Measurements from ENCODE around the gene SVIL. TPM values are rescaled to one million over a fixed set of nuclear protein-coding genes. Genes with fewer than 3 reads are reported as not detected.
A peak's percentile ranks its signal among the peaks of the same experiment; 100 is the strongest.
"Not testable (repeated sequence)": the region's sequence is repeated elsewhere in the genome, so short reads cannot be mapped to it uniquely, and the experiment has no call there.

Gene SVIL
- polyA plus RNA-seq, 3 donors from 2014 or later: 0.16 to 16.3 (median 2.6) TPM

DNA sequence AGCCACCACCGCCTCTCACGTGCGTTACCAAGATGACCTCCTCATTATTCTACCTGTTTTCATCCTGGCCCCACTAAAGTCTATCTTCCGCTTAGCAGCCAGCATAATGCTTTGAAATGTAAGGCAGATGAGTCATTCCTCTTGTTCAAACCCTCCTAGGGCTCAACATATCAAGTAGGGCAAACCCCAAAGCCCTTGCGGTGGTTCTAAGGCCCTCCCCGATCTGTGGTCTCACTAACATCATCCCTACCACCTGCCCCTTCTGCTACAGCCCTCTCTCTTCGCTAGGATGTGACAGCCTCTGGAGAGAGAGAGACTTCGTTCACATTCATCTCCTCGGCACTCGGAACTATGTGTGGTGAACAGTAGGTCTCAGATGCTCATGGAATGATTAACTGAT is 94.8 kb downstream of the SVIL start:
- Mint-ChIP-seq H3K27me3 (ENCODE audit: low read depth in 3 of 3) (peaks cover 0 to 1% (median 1%) of the 10 kb centered on the region in 3 donors), H3K4me1 (peaks cover 11 to 13% of the 10 kb centered on the region in 2 donors)

DNA sequence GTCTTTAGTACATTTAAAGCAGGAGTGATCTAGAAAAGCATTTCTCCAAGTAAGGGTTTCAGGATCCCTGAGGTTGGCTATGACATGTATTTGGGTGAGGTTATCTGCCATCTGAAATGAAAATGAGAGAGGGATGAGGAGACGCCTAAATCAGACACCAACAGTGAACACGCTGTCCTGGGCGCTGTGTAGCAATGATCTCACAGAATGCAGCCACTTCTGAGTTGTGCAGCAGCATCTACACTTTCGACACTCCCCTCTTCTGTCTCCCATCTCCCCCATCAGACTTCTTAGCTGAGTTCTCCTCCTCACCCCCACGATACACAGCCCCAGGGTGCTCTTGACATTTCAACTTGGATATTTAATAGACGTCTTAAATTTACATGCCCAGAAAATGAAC is 95.4 kb downstream of the SVIL start:
- DNase-seq: no peak

More for the DNA sequence above, 94.8 kb downstream of the SVIL start:
- Mint-ChIP-seq H3K27ac (no peak overlapping the region), H3K9me3 (no peaks in the 10 kb centered on the region), H3K36me3 (peaks cover 0 to 4% (median 0%) of the 10 kb centered on the region in 3 donors), H3K4me3 (no peak overlapping the region)
- DNase-seq: no peak

DNA sequence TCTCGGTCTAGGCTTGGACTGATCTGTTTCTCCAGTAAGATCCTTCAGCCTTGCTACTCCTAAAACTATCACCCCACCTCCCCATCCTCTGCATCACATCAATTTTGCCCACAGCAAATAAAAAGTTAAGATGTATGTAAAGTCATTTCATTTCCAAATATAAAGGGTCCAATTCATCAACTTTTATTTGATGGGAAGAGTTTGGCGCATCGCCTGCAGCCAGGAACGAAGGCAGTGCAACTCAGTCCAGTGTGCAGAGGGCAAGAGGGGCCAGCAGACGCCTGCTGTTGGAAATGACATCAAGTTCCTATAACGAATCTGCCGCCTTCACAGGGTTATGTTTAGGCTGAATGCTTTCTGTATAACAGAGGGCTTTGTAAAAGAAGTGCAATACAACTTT is 97.0 kb downstream of the SVIL start:
- H3K4me3 Mint-ChIP-seq: no peak overlapping the region
- H3K4me1 Mint-ChIP-seq: peaks cover 12 to 19% of the 10 kb centered on the region in 2 donors

More for the DNA sequence above, 95.4 kb downstream of the SVIL start:
- H3K4me1 Mint-ChIP-seq: peaks cover 12 to 19% of the 10 kb centered on the region in 2 donors
- peaks cover 0 to 4% (median 0%) of the 10 kb centered on the region in 3 donors for H3K36me3 Mint-ChIP-seq
- H3K27ac Mint-ChIP-seq: no peak overlapping the region
- H3K9me3 Mint-ChIP-seq: no peaks in the 10 kb centered on the region
- peaks cover 0 to 1% (median 1%) of the 10 kb centered on the region in 3 donors for H3K27me3 Mint-ChIP-seq (ENCODE audit: low read depth in 3 of 3)
- H3K4me3 Mint-ChIP-seq: no peak overlapping the region

DNA sequence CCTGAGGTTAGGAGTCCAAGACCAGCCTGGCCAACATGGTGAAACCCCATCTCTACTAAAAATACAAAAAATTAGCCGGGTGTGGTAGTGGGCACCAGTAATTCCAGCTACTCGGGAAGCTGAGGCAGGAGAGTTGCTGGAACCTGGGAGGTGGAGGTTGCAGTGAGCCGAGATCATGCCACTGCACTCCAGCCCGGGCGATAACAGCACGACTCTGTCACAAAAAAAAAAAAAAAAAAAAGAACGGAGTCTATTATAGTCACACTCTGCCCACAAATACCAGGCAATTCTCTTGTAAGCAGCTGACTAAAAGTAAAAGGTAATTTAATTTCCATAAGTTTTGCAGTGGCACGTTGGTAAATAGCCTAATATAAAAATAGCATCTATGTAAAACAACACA is 98.1 kb downstream of the SVIL start:
- DNase-seq; H3K36me3 Mint-ChIP-seq; H3K9me3 Mint-ChIP-seq; H3K27me3 Mint-ChIP-seq (ENCODE audit: low read depth in 3 of 3); H3K27ac Mint-ChIP-seq; H3K4me3 Mint-ChIP-seq: not testable (repeated sequence)
- peaks cover 12 to 19% of the 10 kb centered on the region in 2 donors for H3K4me1 Mint-ChIP-seq

More for the DNA sequence above, 97.0 kb downstream of the SVIL start:
- peaks cover 0 to 4% (median 0%) of the 10 kb centered on the region in 3 donors for H3K36me3 Mint-ChIP-seq
- DNase-seq: no peak
- peaks cover 0 to 1% (median 0%) of the 10 kb centered on the region in 3 donors for H3K27me3 Mint-ChIP-seq (ENCODE audit: low read depth in 3 of 3)
- no peak overlapping the region for H3K27ac Mint-ChIP-seq
- no peaks in the 10 kb centered on the region for H3K9me3 Mint-ChIP-seq

DNA sequence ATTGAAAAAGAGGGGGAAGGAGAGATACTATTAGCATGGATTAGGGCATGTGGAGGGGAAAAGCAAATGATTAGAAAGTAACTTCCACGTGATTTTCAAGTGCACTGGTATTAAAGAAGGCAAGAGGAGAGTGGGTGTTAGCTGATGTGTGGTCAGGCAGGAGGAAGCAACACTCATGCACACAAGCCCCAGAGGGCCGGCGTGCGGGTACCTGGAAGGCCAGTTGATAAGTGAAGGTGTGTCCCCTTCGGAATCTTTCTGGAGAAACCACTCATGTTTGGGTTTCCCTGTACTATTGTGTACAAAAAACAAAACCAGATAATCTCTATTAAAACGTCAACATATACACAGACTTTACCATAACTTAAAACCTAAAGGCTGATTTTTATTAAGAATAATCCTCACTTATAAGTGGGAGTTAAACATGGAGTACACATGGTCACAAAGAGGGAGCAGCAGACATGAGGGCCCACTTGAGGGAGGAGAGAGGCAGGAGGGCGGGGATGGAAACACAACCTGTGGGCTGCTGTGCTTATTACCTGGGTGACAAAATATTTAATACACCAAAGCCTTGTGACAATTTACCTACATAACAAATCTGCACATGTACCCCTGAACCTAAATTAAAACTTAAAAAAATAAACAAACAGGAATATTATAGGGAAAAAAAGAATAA is 98.9 kb downstream of the SVIL start:
- DNase-seq: no peak
- peaks cover 0 to 1% (median 0%) of the 10 kb centered on the region in 3 donors for H3K27me3 Mint-ChIP-seq (ENCODE audit: low read depth in 3 of 3)
- H3K9me3 Mint-ChIP-seq: no peaks in the 10 kb centered on the region
- H3K27ac Mint-ChIP-seq: peak overlapping the region in 2 of 6 donors; percentile 3 to 4
- peaks cover 12 to 19% of the 10 kb centered on the region in 2 donors for H3K4me1 Mint-ChIP-seq
- H3K36me3 Mint-ChIP-seq: peaks cover 0 to 4% (median 0%) of the 10 kb centered on the region in 3 donors
- peak overlapping the region in 2 of 5 donors; percentile 14 to 31 for H3K4me3 Mint-ChIP-seq

DNA sequence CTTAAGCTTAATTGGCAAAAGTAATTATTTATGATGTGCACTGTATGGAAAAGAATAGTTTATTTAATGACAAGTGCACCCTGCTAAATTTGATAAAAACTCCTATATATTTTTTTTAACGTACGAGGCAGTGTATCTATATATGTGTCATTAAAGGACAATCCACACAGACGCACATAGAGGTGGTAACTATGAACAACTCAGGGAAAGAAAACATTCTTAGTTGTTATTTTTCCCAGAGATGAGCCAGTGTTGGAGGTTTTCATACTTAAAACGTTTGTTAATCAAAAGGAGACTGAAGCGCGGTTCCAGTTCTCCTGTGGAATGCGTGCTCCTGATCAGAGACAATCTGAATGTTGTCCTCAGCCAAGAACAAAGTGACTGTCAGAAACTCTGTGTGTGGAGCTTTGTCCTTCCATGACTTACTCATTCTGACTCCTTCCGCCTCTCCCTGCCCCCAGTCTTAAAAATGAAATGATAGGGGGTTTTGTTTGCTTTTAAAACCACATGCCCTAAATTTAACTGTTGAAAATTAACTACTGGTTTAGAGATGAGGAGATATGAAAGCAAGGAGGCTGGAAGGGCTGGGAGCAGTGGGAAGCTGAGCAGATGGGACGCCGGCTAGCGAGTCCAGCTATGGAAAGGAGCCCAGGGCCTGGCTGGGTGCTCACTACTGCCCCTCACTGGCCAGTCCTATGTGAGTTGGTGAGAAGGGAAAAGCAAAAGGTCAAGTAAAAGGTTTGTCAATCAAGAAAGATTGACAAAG is 99.6 kb downstream of the SVIL start:
- H3K4me3 Mint-ChIP-seq: peak overlapping the region in 2 of 5 donors; percentile 14 to 31
- H3K9me3 Mint-ChIP-seq: no peaks in the 10 kb centered on the region
- H3K36me3 Mint-ChIP-seq: peaks cover 0 to 4% (median 0%) of the 10 kb centered on the region in 3 donors
- H3K27ac Mint-ChIP-seq: peak overlapping the region in 2 of 6 donors; percentile 3 to 4
- peaks cover 12 to 19% of the 10 kb centered on the region in 2 donors for H3K4me1 Mint-ChIP-seq
- H3K27me3 Mint-ChIP-seq (ENCODE audit: low read depth in 3 of 3): peaks cover 0 to 1% (median 0%) of the 10 kb centered on the region in 3 donors
- no peak for DNase-seq

DNA sequence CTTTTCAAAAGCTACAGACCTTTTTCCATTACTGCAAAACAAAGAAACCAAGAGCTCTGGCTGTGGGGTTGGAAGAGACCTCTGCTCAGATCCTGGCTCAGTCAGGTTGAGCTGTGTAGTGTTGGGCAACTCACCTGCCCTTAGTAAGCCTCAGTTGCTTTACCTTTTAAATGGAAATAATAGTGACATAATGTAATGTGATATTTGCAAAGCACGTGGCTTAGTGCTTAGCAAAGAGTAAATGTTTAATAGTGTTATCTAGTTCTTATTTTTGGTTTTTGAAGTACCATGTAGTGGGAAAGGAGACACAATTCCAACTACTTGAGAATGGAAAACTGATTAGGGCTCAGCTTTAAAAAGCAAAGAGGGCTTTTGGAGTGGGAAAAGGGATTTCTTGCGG is 100.2 kb downstream of the SVIL start:
- no peak overlapping the region for H3K4me3 Mint-ChIP-seq
- DNase-seq: no peak
- H3K4me1 Mint-ChIP-seq: peaks cover 12 to 19% of the 10 kb centered on the region in 2 donors
- peaks cover 0 to 1% (median 0%) of the 10 kb centered on the region in 3 donors for H3K27me3 Mint-ChIP-seq (ENCODE audit: low read depth in 3 of 3)
- H3K36me3 Mint-ChIP-seq: peaks cover 0 to under 1% (median under 1%) of the 10 kb centered on the region in 3 donors
- H3K9me3 Mint-ChIP-seq: no peaks in the 10 kb centered on the region
- no peak overlapping the region for H3K27ac Mint-ChIP-seq

DNA sequence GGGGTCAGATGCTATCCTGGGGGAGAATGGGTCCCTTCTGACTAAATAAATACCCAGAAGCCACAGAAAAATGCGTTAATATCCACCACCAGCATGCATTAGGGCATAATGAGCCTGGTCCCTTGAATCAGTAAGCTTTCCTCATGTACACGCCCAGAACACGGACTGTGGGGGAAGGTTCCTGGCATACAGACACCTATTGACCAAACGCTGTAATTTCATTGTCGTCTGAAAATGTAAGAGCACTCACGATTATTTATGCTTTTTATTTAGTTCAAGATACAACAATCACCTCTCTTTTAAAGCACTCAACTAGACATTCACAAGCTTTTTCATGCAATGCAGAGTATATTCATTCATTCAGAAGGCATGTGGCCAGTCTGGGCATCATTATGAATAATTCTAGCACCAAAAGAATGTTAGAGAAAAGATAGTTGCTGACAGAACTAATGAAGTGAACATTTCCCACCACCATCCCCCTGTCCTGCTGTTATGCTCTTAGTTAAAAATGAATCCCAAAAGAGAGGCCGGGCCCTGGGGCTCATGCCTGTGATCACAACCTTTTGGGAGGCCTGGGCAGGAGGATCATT is 101.0 kb downstream of the SVIL start:
- H3K9me3 Mint-ChIP-seq: no peaks in the 10 kb centered on the region
- H3K27me3 Mint-ChIP-seq (ENCODE audit: low read depth in 3 of 3): peaks cover 0 to 1% (median 0%) of the 10 kb centered on the region in 3 donors
- peaks cover 0 to 6% (median 0%) of the 10 kb centered on the region in 3 donors for H3K36me3 Mint-ChIP-seq
- no peak for DNase-seq
- no peak overlapping the region for H3K27ac Mint-ChIP-seq
- no peak overlapping the region for H3K4me3 Mint-ChIP-seq
- H3K4me1 Mint-ChIP-seq: peaks cover 12 to 19% of the 10 kb centered on the region in 2 donors

DNA sequence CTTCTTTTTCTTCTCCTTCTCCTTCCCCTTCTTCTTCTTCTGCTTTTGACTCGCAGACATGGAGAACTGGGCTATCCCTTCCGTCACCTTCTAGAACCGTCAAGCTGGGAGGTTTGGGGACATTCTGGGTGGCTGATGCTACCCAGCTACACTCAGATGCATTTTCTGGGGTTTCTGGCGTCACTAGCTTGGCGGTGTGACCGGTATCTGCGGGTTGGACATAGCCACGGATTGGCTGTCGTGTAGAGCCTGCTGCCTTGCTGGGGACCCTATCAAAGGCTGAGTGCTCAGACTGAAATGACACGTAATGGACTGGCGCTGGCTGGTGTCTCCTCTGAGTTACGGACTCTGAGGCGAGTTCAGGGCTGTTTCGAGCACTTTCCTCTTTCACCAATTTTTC is 101.7 kb downstream of the SVIL start:
- Mint-ChIP-seq H3K36me3 (peaks cover 0 to 8% (median 2%) of the 10 kb centered on the region in 3 donors), H3K27ac (no peak overlapping the region), H3K27me3 (ENCODE audit: low read depth in 3 of 3) (peaks cover 0 to 1% (median 0%) of the 10 kb centered on the region in 3 donors), H3K9me3 (no peaks in the 10 kb centered on the region), H3K4me1 (peaks cover 12 to 19% of the 10 kb centered on the region in 2 donors), H3K4me3 (no peak overlapping the region)
- DNase-seq: no peak

DNA sequence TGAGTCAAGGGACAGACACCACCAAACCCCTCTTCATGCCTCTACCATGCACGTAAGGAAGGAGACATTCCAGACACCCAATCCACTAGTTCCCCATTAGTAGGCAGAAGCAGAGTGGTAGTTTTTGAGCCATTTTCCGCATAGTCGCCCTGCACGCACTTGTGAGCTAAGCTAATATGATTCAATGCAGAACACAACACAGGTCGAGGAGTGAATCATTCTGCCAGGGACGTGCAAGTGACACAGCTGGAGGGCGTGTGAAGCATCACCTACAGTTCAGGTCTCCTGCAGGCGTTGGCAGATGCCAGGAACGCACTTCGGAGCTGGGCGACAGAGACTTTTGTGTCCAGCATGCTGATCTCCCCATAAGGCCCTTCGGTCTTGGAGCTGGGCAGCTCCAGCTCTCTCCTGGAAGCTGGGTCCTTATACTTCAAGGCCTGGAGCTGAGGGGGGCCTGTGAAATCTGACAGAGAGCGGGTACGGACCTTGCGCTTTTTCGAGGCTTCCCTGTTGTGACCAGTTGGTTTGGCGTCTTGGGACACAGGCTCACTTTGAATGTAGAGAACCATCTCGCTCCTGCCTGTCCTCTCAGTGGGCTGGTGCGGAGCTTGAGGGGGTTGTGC is 102.4 kb downstream of the SVIL start:
- peaks cover 0 to 9% (median 6%) of the 10 kb centered on the region in 3 donors for H3K36me3 Mint-ChIP-seq
- peaks cover 12 to 19% of the 10 kb centered on the region in 2 donors for H3K4me1 Mint-ChIP-seq
- H3K4me3 Mint-ChIP-seq: no peak overlapping the region
- no peaks in the 10 kb centered on the region for H3K9me3 Mint-ChIP-seq
- no peak overlapping the region for H3K27ac Mint-ChIP-seq
- no peak for DNase-seq
- H3K27me3 Mint-ChIP-seq (ENCODE audit: low read depth in 3 of 3): peaks cover 0 to 1% (median 0%) of the 10 kb centered on the region in 3 donors

DNA sequence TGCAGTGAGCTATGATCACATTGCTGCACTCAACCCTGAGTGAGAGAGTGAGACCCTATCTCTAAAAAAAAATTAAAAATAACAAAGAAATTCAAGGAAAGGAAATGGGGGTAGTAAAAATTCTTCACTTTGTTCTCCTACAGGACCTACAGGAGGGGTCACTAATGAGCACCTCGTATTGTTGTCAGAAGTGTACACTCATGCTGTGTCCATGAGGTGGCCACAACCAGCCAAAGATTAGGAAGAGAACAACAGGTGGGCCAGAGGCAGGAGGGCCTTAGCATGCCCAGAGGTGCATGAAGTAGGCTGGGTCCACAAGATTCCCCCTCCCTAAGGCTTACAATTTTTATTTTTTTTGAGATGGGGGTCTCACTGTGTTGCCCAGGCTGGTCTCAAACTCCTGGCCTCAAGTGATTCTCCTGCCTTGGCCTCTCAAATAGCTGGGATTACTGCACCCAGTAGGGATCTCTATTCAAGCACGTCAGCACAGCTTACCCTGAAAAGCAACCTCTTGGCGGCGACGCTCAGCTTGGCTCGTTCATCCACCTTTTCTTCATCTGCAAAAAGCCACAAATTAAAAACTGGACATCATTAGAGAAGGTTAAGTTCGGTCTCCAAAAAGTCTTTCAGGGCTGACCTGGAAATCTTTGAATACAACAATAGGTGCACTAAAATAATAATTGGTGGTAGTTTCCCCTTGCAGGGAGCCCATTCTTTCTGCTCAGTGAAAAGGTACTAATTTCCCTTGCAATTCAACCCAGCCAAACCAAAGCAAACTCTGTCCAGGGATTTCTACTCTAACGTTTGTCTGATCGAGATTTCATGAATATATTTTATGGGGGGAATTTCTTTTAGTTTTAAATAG is 104.4 kb downstream of the SVIL start:
- peaks cover 0 to 2% (median 0%) of the 10 kb centered on the region in 3 donors for H3K27me3 Mint-ChIP-seq (ENCODE audit: low read depth in 3 of 3)
- no peak for DNase-seq
- H3K4me1 Mint-ChIP-seq: peaks cover 5 to 9% of the 10 kb centered on the region in 2 donors
- no peaks in the 10 kb centered on the region for H3K9me3 Mint-ChIP-seq
- H3K36me3 Mint-ChIP-seq: peaks cover 6 to 13% (median 8%) of the 10 kb centered on the region in 3 donors
- H3K4me3 Mint-ChIP-seq: no peak overlapping the region
- peak overlapping the region in 1 of 6 donors; percentile 34 for H3K27ac Mint-ChIP-seq

DNA sequence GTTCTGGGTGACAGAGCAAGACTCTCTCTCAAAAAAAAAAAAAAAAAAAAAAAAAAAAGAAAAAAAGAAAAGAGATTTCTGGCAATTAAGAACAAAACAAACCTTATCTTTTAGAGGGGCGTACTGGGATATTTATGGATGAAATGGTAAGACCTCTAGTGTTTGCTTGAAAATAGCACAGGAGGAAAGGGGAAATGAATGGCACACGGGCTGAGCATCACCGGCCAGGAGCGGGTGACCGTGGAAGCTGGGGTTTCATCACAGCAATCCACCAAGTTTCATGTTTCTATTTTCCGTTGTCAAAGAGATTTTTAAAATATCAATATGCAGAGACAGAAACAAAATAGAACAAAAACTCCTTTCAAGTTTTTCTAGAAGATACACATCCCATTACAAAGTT is 105.6 kb downstream of the SVIL start:
- Mint-ChIP-seq H3K9me3 (no peaks in the 10 kb centered on the region), H3K4me3 (no peak overlapping the region), H3K27ac (peak overlapping the region in 1 of 6 donors; percentile 58), H3K36me3 (peaks cover 7 to 18% (median 11%) of the 10 kb centered on the region in 3 donors), H3K27me3 (ENCODE audit: low read depth in 3 of 3) (peaks cover 0 to 4% (median 0%) of the 10 kb centered on the region in 3 donors), H3K4me1 (no peaks in the 10 kb centered on the region)
- DNase-seq: no peak

Data from immature natural killer cell (primary cell).